Measurements from ENCODE around the gene MROH2A.

DNA sequence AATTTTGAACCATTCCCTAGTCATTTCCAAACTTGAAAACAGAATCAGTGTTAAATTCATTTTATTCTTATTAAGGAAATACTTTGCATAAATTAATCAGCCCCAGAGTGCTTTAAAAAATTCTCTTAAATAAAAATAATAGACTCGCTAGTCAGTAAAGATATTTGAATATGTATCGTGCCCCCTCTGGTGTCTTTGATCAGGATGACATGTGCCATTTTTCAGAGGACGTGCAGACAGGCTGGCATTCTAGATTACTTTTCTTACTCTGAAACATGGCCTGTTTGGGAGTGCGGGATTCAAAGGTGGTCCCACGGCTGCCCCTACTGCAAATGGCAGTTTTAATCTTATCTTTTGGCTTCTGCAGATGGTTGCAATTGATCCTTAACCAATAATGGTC lies 5.5 kb upstream of the MROH2A start:
- no peak for TF ChIP-seq POLR2AphosphoS5 (IDR thresholded peaks at IDR 0.05; ENCODE audit: borderline replicate concordance, low read depth, low read length)
- TF ChIP-seq EZH2 (IDR thresholded peaks at IDR 0.05): no peak

Measured in SK-N-MC (cell line).